T-cell (primary cell): ENCODE measurements around the gene PIM1. TPM values are rescaled to one million over a fixed set of nuclear protein-coding genes. Genes with fewer than 3 reads are reported as not detected.
A peak's percentile ranks its signal among the peaks of the same experiment; 100 is the strongest.

Source experiments
- ATAC-seq, 4 experiments: fragments of 200-7000 bp in 3 of 4; fragments of 150-1000 bp in 1 of 4; cut with Tn5 transposase; replicated peaks in 1 of 4; 1 replicate in 3 of 4; 2 replicates in 1 of 4; pipeline ENCODE4 v1.10.0; 2021; ENCODE audit warnings: moderate library complexity in 3 of 4, mild to moderate bottlenecking in 2 of 4, moderate number of reproducible peaks in 1 of 4
- CTCF ChIA-PET, 2 donors: fragments of 300-600 bp; sonication (Branson Sonifier 250); formaldehyde crosslinking; loops; one replicate each; lab custom pipeline; 2022; ENCODE audit warnings: antibody characterized with exemption in 2 of 2; lab: Charles Lee
- POLR2A ChIA-PET, 2 donors: fragments of 300-600 bp; sonication (Branson Sonifier 250); formaldehyde crosslinking; loops; one replicate each; lab custom pipeline; 2022; ENCODE audit warnings: antibody characterized with exemption in 2 of 2; lab: Charles Lee
- DNase-seq, 35 experiments: peaks; one replicate each; pipeline versions ENCODE4 v3.0.0 to v3.0.0-alpha.2; 2013 to 2023
- H3K27ac ChIP-seq: one replicate; pipeline ENCODE4 v1.5.1; 2013; ENCODE audit warnings: low read length
- H3K27me3 ChIP-seq, 2 experiments: replicated peaks in 1 of 2; 1 replicate in 1 of 2; 2 replicates in 1 of 2; pipeline versions ENCODE4 v1.6.1 to v1.7.0; 2013; ENCODE audit warnings: low read length in 1 of 2, mixed read lengths in 1 of 2; ENCODE audit not compliant: control insufficient read depth in 2 of 2, insufficient read depth in 2 of 2; ENCODE audit errors: extremely low read depth in 1 of 2
- H3K36me3 ChIP-seq, 2 donors: 1 replicate in 1 of 2; 2 replicates in 1 of 2; pipeline versions ENCODE4 v1.6.1 to v1.7.0; 2013; ENCODE audit warnings: low read length in 1 of 2; ENCODE audit not compliant: control insufficient read depth in 2 of 2, insufficient read depth in 1 of 2; ENCODE audit errors: extremely low read depth in 1 of 2
- H3K4me1 ChIP-seq, 2 experiments: 1 replicate in 1 of 2; 2 replicates in 1 of 2; pipeline versions ENCODE4 v1.6.1 to v1.7.0; 2013; ENCODE audit warnings: low read length in 2 of 2, mixed read lengths in 1 of 2; ENCODE audit not compliant: insufficient read depth in 2 of 2, control insufficient read depth in 1 of 2; ENCODE audit errors: extremely low read depth in 1 of 2
- H3K4me3 ChIP-seq, 2 donors: 1 replicate in 1 of 2; 2 replicates in 1 of 2; pipeline versions ENCODE4 v1.5.1 to v1.7.0; 2013; ENCODE audit warnings: mild to moderate bottlenecking in 2 of 2, low read length in 1 of 2, moderate library complexity in 1 of 2; ENCODE audit not compliant: control insufficient read depth in 1 of 2; ENCODE audit errors: extremely low read depth in 1 of 2
- H3K9me3 ChIP-seq: 2 replicates; pipeline ENCODE4 v1.7.0; 2013
- H3K27ac Mint-ChIP-seq, 2 donors: one replicate each; pipeline ENCODE4 v1.8.0; 2020 to 2021; ENCODE audit warnings: mild to moderate bottlenecking in 2 of 2, mixed read lengths in 2 of 2
- H3K27me3 Mint-ChIP-seq, 2 donors: one replicate each; pipeline ENCODE4 v1.8.0; 2021 to 2022; ENCODE audit warnings: mixed read lengths in 2 of 2
- H3K36me3 Mint-ChIP-seq: one replicate; pipeline ENCODE4 v1.8.0; 2021; ENCODE audit warnings: mixed read lengths
- H3K4me1 Mint-ChIP-seq, 3 donors: one replicate each; pipeline ENCODE4 v1.8.0; 2020 to 2022; ENCODE audit warnings: mixed read lengths in 3 of 3, mild to moderate bottlenecking in 1 of 3
- H3K4me3 Mint-ChIP-seq, 3 donors: one replicate each; pipeline ENCODE4 v1.8.0; 2020 to 2022; ENCODE audit warnings: mild to moderate bottlenecking in 3 of 3, mixed read lengths in 3 of 3, moderate library complexity in 3 of 3
- H3K9me3 Mint-ChIP-seq, 3 donors: one replicate each; pipeline ENCODE4 v1.8.0; 2020 to 2022; ENCODE audit warnings: mixed read lengths in 3 of 3
- WGBS: methylation state at CpG from one replicate; pipeline ENCODE4 v1.1.5; 2013; ENCODE audit warnings: missing lambda C conversion rate; ENCODE audit not compliant: insufficient coverage; 5-methylcytosine and 5-hydroxymethylcytosine counted together
- total RNA-seq, 35 experiments: library from RNA in 6 of 35; stranded (reverse) in 6 of 35; fragments of 120-200 nt in 1 of 35; gene quantifications; one replicate each; pipeline versions ENCODE4 v1.2.1 to v1.2.4 and lab custom pipeline; 2013 to 2026

The PIM1 gene
- total RNA-seq, 5 donors from 2014 or later (not counting 1 experiment from before 2014, with no cell fraction given): 225 to 334 (median 313) TPM

GRCh38 chr6:37141281-37142049, 28.5 kb upstream of the PIM1 start:
- POLR2A ChIA-PET: interaction anchor here in 1 of 2 donors (0.6 kb wide), 1 partner anchor 151 kb away, joined by 3 read pairs; no protein-coding TSS in a partner anchor
- Histone ChIP-seq H3K9me3 (no peaks in the 10 kb centered on the region), H3K4me3 (no peak overlapping the region), H3K27ac (peak overlapping the region; percentile 3), H3K27me3 (no peaks in the 10 kb centered on the region), H3K36me3 (no peaks in the 10 kb centered on the region), H3K4me1 (peaks cover 0 to 13% of the 10 kb centered on the region in 2 experiments)
- Mint-ChIP-seq H3K36me3 (no peaks in the 10 kb centered on the region), H3K27ac (peak overlapping the region; percentile 18 to 66), H3K4me3 (no peak overlapping the region), H3K27me3 (no peaks in the 10 kb centered on the region), H3K4me1 (peaks cover 0 to 31% (median 21%) of the 10 kb centered on the region in 3 donors), H3K9me3 (no peaks in the 10 kb centered on the region)
- DNase-seq (no peak), ATAC-seq (no peak)
- CTCF ChIA-PET: interaction anchor here in 1 of 2 donors (0.9 kb wide), 1 partner anchor 19 kb away, joined by 3 read pairs; no protein-coding TSS in a partner anchor
- WGBS: no CpG with 5 or more reads among the region's 5 CpGs

- Mint-ChIP-seq H3K9me3 (no peaks in the 10 kb centered on the region), H3K4me1 (peaks cover 0 to 25% (median 17%) of the 10 kb centered on the region in 3 donors), H3K27ac (peak overlapping the region; percentile 18 to 66), H3K4me3 (no peak overlapping the region), H3K36me3 (no peaks in the 10 kb centered on the region), H3K27me3 (no peaks in the 10 kb centered on the region)
- H3K36me3 ChIP-seq: no peaks in the 10 kb centered on the region
- no peak for ATAC-seq
- H3K4me3 ChIP-seq: no peak overlapping the region
- DNase-seq: no peak
- WGBS: no CpG with 5 or more reads among the region's 4 CpGs
- H3K4me1 ChIP-seq: peaks cover 0 to 8% of the 10 kb centered on the region in 2 experiments
- POLR2A ChIA-PET: interaction anchor here in 1 of 2 donors (0.6 kb wide), 1 partner anchor 151 kb away, joined by 3 read pairs; no protein-coding TSS in a partner anchor
- H3K27me3 ChIP-seq: no peaks in the 10 kb centered on the region
- CTCF ChIA-PET: interaction anchor here in 1 of 2 donors (0.9 kb wide), 1 partner anchor 18 kb away, joined by 3 read pairs; no protein-coding TSS in a partner anchor
- peak overlapping the region; percentile 3 for H3K27ac ChIP-seq
- H3K9me3 ChIP-seq: no peaks in the 10 kb centered on the region
These were observed 27.8 kb upstream of the PIM1 start for GRCh38 chr6:37142050-37142614.

GRCh38 chr6:37143585-37143984, 26.4 kb upstream of the PIM1 start:
- no peak overlapping the region for H3K4me3 Mint-ChIP-seq
- no peak overlapping the region for H3K27ac ChIP-seq

GRCh38 chr6:37145443-37145842, 24.5 kb upstream of the PIM1 start:
- Histone ChIP-seq H3K4me3 (no peak overlapping the region), H3K9me3 (no peaks in the 10 kb centered on the region), H3K27ac (no peak overlapping the region), H3K36me3 (no peaks in the 10 kb centered on the region), H3K27me3 (no peaks in the 10 kb centered on the region), H3K4me1 (no peaks in the 10 kb centered on the region)
- Mint-ChIP-seq H3K27ac (no peak overlapping the region), H3K9me3 (no peaks in the 10 kb centered on the region), H3K36me3 (no peaks in the 10 kb centered on the region), H3K4me1 (peaks cover 0 to 20% (median 10%) of the 10 kb centered on the region in 3 donors), H3K4me3 (no peak overlapping the region), H3K27me3 (no peaks in the 10 kb centered on the region)
- CTCF ChIA-PET: no interaction called here
- POLR2A ChIA-PET: no interaction called here
- ATAC-seq (no peak), DNase-seq (no peak)
- 91% methylated on average over 10 of the region's 10 CpGs for WGBS

More at GRCh38 chr6:37143585-37143984, 26.4 kb upstream of the PIM1 start:
- no CpG with 5 or more reads among the region's 2 CpGs for WGBS
- no peak overlapping the region for H3K4me3 ChIP-seq
- H3K4me1 Mint-ChIP-seq: peaks cover 0 to 16% (median 10%) of the 10 kb centered on the region in 3 donors
- ChIA-PET POLR2A (no interaction called here), CTCF (interaction anchor here in 1 of 2 donors (0.7 kb wide), 1 partner anchor 46 kb away, joined by 3 read pairs; no protein-coding TSS in a partner anchor)
- H3K27me3 Mint-ChIP-seq: no peaks in the 10 kb centered on the region
- H3K9me3 Mint-ChIP-seq: no peaks in the 10 kb centered on the region
- ATAC-seq (no peak), DNase-seq (no peak)
- no peaks in the 10 kb centered on the region for H3K36me3 ChIP-seq
- H3K4me1 ChIP-seq: no peaks in the 10 kb centered on the region
- H3K27ac Mint-ChIP-seq: peak overlapping the region in 1 of 2 donors; percentile 19
- no peaks in the 10 kb centered on the region for H3K9me3 ChIP-seq
- no peaks in the 10 kb centered on the region for H3K36me3 Mint-ChIP-seq
- no peaks in the 10 kb centered on the region for H3K27me3 ChIP-seq

GRCh38 chr6:37146735-37147157, 23.2 kb upstream of the PIM1 start:
- H3K4me1 Mint-ChIP-seq: peaks cover 0 to 13% (median 10%) of the 10 kb centered on the region in 3 donors
- H3K36me3 ChIP-seq: no peaks in the 10 kb centered on the region
- H3K4me3 Mint-ChIP-seq: no peak overlapping the region
- ATAC-seq (no peak), DNase-seq (no peak)
- no peak overlapping the region for H3K27ac Mint-ChIP-seq
- H3K4me3 ChIP-seq: no peak overlapping the region
- H3K27me3 Mint-ChIP-seq: peaks cover 0 to 2% of the 10 kb centered on the region in 2 donors
- no peak overlapping the region for H3K27ac ChIP-seq
- H3K9me3 Mint-ChIP-seq: no peaks in the 10 kb centered on the region
- H3K27me3 ChIP-seq: peaks cover 0 to 10% of the 10 kb centered on the region in 2 experiments
- ChIA-PET CTCF (no interaction called here), POLR2A (interaction anchor here in 1 of 2 donors (0.6 kb wide), 1 partner anchor 1580 kb away, joined by 12 read pairs; no protein-coding TSS in a partner anchor)
- H3K36me3 Mint-ChIP-seq: no peaks in the 10 kb centered on the region
- no peaks in the 10 kb centered on the region for H3K9me3 ChIP-seq
- 96% methylated on average over 3 of the region's 7 CpGs for WGBS
- H3K4me1 ChIP-seq: no peaks in the 10 kb centered on the region

- no peaks in the 10 kb centered on the region for H3K36me3 ChIP-seq
- Mint-ChIP-seq H3K36me3 (no peaks in the 10 kb centered on the region), H3K27me3 (peaks cover 0 to 3% of the 10 kb centered on the region in 2 donors), H3K4me3 (no peak overlapping the region), H3K9me3 (no peaks in the 10 kb centered on the region), H3K27ac (no peak overlapping the region), H3K4me1 (peaks cover 0 to 3% (median 0%) of the 10 kb centered on the region in 3 donors)
- H3K4me1 ChIP-seq: no peaks in the 10 kb centered on the region
- no peak overlapping the region for H3K4me3 ChIP-seq
- ATAC-seq (no peak), DNase-seq (no peak)
- H3K27me3 ChIP-seq: peaks cover 0 to 14% of the 10 kb centered on the region in 2 experiments
- CTCF ChIA-PET: no interaction called here
- POLR2A ChIA-PET: no interaction called here
- no peak overlapping the region for H3K27ac ChIP-seq
- H3K9me3 ChIP-seq: no peaks in the 10 kb centered on the region
These were observed 20.2 kb upstream of the PIM1 start for GRCh38 chr6:37149745-37150144.
